Subcutaneous adipose tissue (tissue), 4 donors: Measurements from ENCODE around the gene DCTD. TPM values are rescaled to one million over a fixed set of nuclear protein-coding genes. Genes with fewer than 3 reads are reported as not detected.

Source experiments
- CTCF ChIP-seq: fragments of 450-650 bp; IDR thresholded peaks from one replicate; pipeline ENCODE4 v1.5.1; 2016; ENCODE audit warnings: low read depth, mild to moderate bottlenecking, control low read depth, antibody characterized with exemption, moderate library complexity
- total RNA-seq, 4 donors: library from RNA; depleted of rRNA; stranded (reverse); fragments of >200 nt; gene quantifications; one replicate each; pipeline ENCODE4 v1.1.0, GENCODE V29; 2016

The DCTD gene
- total RNA-seq, 4 donors from 2014 or later, result 50.1 to 64.4 (median 63.2) TPM

GRCh38 chr4:182883351-182883750 is 33.8 kb downstream of the DCTD start:
- no peak for TF ChIP-seq CTCF

DNA sequence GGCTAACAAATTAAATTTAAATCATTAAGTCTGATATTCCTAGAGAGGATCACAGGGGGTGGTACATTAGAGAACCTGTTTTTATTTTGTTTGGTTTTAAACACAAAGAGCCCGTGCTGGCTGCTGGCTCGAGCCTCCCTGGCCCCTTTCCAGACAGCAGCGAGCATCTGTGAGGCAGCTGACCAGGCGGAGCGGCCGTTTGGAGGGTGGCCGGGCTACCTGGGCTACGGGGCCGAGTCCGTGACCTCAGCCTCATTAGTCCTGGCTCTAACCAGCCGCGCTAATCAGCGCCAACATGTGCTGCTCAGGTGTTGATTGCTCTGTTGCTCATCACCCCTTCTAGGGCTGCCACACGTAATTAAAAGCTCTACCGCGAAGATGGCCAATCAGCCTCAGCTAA is 35.3 kb downstream of the DCTD start:
- TF ChIP-seq CTCF, result no peak

- TF ChIP-seq CTCF, result no peak
Observed at GRCh38 chr4:182880387-182881356, 36.5 kb downstream of the DCTD start.

- no peak for TF ChIP-seq CTCF
Observed at GRCh38 chr4:182879913-182880312, 37.3 kb downstream of the DCTD start.

DNA sequence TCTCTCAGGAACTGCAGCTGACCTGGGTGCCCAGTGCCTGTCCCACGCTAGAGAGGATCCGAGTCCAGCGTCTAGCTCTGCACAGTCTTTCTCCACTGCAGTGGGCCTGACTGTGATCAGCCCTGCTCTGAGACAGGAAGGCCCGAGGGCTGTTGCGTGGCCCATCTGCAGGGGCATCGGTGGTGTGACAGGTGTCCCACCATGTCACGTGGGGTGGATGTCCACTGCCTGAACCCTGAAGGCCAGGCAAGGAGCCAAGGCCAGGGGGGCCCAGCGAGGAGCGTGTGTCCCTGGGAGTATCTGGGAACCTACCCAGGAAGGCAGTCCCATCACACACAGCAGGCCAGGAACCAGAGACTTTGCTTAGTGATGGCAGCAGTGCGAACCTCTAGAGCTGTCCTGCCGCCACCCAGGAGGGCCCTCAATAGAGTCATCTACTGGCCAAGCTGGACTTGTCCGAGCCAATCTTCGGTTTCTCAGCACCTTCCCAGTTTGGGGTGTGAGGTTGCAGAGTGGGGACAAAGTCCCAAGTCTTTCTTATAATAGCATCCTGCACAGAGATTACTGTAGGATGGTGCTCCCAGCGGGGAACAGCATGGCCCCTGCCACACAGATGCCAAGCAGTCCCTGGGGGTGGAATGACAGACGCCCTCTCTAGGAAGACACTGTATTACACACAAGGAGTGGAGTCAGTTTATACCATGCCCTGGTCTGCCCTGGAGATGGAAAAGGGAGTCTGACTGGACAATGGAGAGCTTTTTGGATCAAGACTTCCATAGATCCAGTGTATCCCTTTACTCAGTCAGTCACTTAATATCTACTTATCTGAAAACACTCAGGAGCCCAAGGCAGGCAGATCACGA is 38.3 kb downstream of the DCTD start:
- no peak for TF ChIP-seq CTCF

- TF ChIP-seq CTCF, result no peak
Observed at GRCh38 chr4:182877326-182877883, 39.8 kb downstream of the DCTD start.
